LNCAP (cell line): ENCODE results near the gene ZNF71.

Source experiments
- CTCF ChIP-seq: fragments of 450-650 bp; IDR thresholded peaks from 2 replicates; pipeline ENCODE4 v1.5.1; 2017; ENCODE audit warnings: mild to moderate bottlenecking

ZNF71 gene

DNA sequence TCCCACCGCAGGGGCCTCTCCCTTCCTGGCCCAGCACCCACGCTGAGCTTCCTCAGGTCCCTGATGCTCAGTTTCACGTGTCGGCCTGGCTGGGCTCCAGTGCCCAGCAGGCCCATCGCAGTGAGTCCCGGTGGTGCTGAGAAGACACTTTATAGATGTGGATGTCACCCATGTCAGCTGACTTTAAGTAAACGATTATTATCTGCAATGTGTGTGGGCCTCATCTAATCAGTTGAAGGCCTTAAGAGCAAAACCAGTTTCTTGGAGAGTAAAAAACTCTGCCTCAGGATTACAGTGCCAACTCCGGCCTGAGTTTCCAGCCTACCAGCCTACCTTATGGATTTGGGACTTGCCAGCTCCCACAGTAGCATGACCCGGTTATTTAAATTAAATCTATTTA lies 30.6 kb downstream of the ZNF71 start:
- TF ChIP-seq CTCF, result no peak

DNA sequence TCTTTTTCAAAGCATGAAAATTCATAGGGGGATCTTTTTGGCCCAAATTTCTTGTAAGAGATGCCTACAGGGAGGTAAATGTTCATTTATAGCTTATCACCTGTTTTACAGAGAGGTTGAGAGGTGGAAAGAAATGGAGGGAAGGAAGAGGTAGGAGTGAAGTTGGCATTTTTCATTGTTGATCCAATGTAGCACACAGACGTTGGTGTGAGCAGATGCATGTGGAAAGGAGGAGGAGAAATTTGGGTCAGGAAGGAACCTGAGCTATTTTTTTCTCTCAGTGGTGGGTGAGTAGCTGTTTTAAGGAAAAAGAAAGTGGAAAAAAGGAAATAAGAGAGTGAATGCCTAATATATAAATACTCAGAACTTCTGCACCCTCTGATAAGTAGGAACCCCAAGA lies 37.9 kb downstream of the ZNF71 start:
- no peak for TF ChIP-seq CTCF

GRCh38 chr19:56637976-56638555 lies 43.0 kb downstream of the ZNF71 start:
- TF ChIP-seq CTCF, result no peak

DNA sequence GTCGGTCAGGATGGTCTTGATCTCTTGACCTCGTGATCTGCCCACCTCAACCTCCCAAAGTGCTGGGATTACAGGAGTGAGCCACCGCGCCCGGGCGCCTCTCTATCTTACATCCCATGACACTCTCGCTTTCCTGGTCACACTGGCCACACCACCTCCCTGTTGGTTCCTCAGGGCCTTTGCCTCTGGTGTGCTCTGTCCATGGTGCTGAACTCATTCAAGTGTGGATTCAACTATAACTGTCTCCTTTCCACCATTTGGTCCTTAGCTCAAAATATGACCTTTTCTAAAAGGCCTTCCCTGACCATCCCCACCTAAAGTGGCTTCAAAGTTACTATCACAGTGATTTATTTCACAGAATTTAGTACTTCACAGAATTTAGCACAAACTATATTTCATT lies 44.1 kb downstream of the ZNF71 start:
- no peak for TF ChIP-seq CTCF

- no peak for TF ChIP-seq CTCF
Measured at GRCh38 chr19:56642711-56643459, 47.8 kb downstream of the ZNF71 start, which contains the start of gene SMIM17. SMIM17 (plus strand) TSS chr19:56643159; CDS start chr19:56645668, 2,509 bp downstream.

DNA sequence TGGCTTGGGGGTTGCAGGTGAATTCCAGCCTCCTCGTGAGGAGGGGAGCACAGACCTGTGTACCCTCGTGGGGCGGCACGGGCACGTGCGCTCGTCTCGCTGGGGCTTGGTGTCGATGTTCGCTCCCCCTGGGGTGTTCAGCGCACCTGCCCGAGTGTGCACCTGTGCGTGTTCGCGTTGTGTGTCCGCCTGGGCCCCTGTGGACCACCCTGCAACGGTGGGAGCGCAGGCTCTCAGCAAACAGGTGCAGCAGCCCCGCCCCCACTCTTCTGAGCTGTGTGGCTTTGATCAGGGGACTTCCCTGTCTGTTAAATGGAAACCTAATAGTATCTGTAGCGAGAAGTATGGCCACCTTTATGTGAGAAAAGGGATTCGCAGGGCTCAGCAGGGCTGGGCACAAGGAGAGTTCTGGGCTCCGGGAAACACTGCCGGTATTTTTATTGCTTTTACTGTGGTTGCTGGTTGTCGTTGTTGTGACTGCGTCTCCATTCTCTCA lies 48.4 kb downstream of the ZNF71 start:
- TF ChIP-seq CTCF, result no peak

DNA sequence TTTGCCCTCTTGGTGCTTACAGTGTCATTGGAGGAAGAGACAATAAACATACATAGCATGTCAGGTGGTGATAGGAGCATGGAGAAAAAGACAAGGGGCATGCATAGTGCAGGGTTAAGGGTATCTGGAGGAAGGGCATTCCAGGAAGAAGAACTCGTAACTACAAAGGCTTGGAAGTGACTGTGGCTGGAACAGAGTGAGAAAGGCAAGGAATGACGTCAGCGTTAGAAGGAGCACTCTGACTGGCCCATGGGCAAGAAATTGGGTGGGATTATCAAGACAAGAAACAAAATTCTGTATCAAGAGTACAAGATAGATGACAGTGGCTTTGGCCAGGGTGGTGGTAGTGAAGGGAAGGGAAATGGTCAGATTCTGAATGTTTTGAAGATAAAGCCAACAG lies 59.0 kb downstream of the ZNF71 start:
- TF ChIP-seq CTCF, result no peak
